Measurements from ENCODE around the gene ATP6V1G2.

GRCh38 chr6:31525553-31525931 is 20.9 kb downstream of the ATP6V1G2 start:
- TF ChIP-seq, protein P1, sequence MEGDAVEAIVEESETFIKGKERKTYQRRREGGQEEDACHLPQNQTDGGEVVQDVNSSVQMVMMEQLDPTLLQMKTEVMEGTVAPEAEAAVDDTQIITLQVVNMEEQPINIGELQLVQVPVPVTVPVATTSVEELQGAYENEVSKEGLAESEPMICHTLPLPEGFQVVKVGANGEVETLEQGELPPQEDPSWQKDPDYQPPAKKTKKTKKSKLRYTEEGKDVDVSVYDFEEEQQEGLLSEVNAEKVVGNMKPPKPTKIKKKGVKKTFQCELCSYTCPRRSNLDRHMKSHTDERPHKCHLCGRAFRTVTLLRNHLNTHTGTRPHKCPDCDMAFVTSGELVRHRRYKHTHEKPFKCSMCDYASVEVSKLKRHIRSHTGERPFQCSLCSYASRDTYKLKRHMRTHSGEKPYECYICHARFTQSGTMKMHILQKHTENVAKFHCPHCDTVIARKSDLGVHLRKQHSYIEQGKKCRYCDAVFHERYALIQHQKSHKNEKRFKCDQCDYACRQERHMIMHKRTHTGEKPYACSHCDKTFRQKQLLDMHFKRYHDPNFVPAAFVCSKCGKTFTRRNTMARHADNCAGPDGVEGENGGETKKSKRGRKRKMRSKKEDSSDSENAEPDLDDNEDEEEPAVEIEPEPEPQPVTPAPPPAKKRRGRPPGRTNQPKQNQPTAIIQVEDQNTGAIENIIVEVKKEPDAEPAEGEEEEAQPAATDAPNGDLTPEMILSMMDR (IDR thresholded peaks at IDR 0.05; ENCODE audit: borderline replicate concordance, extremely low read depth, low read length, poor library complexity, severe bottlenecking), result no peak
- no peak for TF ChIP-seq EZH2 (IDR thresholded peaks at IDR 0.05; ENCODE audit: borderline replicate concordance, low read depth, low read length, severe bottlenecking)

All from DND-41 (cell line).